ENCODE results near the gene UBE2H. TPM values are rescaled to one million over a fixed set of nuclear protein-coding genes. Genes with fewer than 3 reads are reported as not detected.

The UBE2H gene
- polyA plus RNA-seq, 1 donor (not counting 4 experiments of a cell fraction or from before 2014, with no cell fraction given) = 130 TPM

- FAIRE-seq (no peak), DNase-seq (ENCODE audit: low read depth, low spot score) (no peak)
- Histone ChIP-seq H3K27ac (ENCODE audit: control insufficient read depth, insufficient read depth, low read length) (no peak overlapping the region), H2AFZ (ENCODE audit: control insufficient read depth, low read length) (no peak overlapping the region), H3K79me2 (ENCODE audit: control insufficient read depth, insufficient read depth, low read length) (peaks cover 67% of the 10 kb centered on the region), H3K4me2 (ENCODE audit: control insufficient read depth, extremely low read depth, insufficient read depth, low read depth, low read length) (no peak overlapping the region), H3K36me3 (ENCODE audit: control insufficient read depth in 2 of 2, extremely low read depth in 1 of 2, insufficient read depth in 2 of 2, low read length in 2 of 2) (peaks cover 2 to 10% of the 10 kb centered on the region in 2 experiments), H3K9ac (ENCODE audit: control insufficient read depth, extremely low read depth, insufficient read depth, low read length) (no peak overlapping the region), H3K27me3 (ENCODE audit: control insufficient read depth, extremely low read depth, insufficient read depth, low read length) (no peaks in the 10 kb centered on the region), H3K9me3 (ENCODE audit: control insufficient read depth, low read depth, low read length) (no peaks in the 10 kb centered on the region), H4K20me1 (ENCODE audit: control insufficient read depth, extremely low read depth, insufficient read depth, low read length) (no peaks in the 10 kb centered on the region), H3K9me1 (ENCODE audit: control insufficient read depth, extremely low read depth, insufficient read depth, low read length) (peaks cover 3% of the 10 kb centered on the region), H3K4me1 (ENCODE audit: control insufficient read depth, extremely low read depth, insufficient read depth, low read length) (peaks cover 48% of the 10 kb centered on the region), H3K4me3 (ENCODE audit: control insufficient read depth in 2 of 3, extremely low read depth in 1 of 3, insufficient read depth in 2 of 3, low read depth in 1 of 3, low read length in 3 of 3) (no peak overlapping the region)
- dilution Hi-C loops (cut with MboI; ENCODE audit: extremely low pct_ligation_motif_present, low sequenced_read_pairs) = no loop called here
- TF ChIP-seq CTCF (optimal IDR thresholded peaks at IDR 0.05 in 1 of 3, IDR thresholded peaks at IDR 0.05 in 1 of 3, conservative IDR thresholded peaks at IDR 0.05 in 1 of 3; ENCODE audit: extremely low read depth in 1 of 3, insufficient read depth in 2 of 3, low read length in 3 of 3) (no peak), EZH2 (IDR thresholded peaks at IDR 0.05; ENCODE audit: low read length) (no peak)
Observed at GRCh38 chr7:129859183-129859582, 93.6 kb downstream of the UBE2H start.

- Histone ChIP-seq H3K9me1 (ENCODE audit: control insufficient read depth, extremely low read depth, insufficient read depth, low read length) (peaks cover 3% of the 10 kb centered on the region), H3K79me2 (ENCODE audit: control insufficient read depth, insufficient read depth, low read length) (peaks cover 61% of the 10 kb centered on the region), H3K9ac (ENCODE audit: control insufficient read depth, extremely low read depth, insufficient read depth, low read length) (no peak overlapping the region), H3K9me3 (ENCODE audit: control insufficient read depth, low read depth, low read length) (no peaks in the 10 kb centered on the region), H3K36me3 (ENCODE audit: control insufficient read depth in 2 of 2, extremely low read depth in 1 of 2, insufficient read depth in 2 of 2, low read length in 2 of 2) (peaks cover 2 to 10% of the 10 kb centered on the region in 2 experiments), H3K27me3 (ENCODE audit: control insufficient read depth, extremely low read depth, insufficient read depth, low read length) (no peaks in the 10 kb centered on the region), H3K4me3 (ENCODE audit: control insufficient read depth in 2 of 3, extremely low read depth in 1 of 3, insufficient read depth in 2 of 3, low read depth in 1 of 3, low read length in 3 of 3) (no peak overlapping the region), H3K4me1 (ENCODE audit: control insufficient read depth, extremely low read depth, insufficient read depth, low read length) (peaks cover 50% of the 10 kb centered on the region), H4K20me1 (ENCODE audit: control insufficient read depth, extremely low read depth, insufficient read depth, low read length) (no peaks in the 10 kb centered on the region), H2AFZ (ENCODE audit: control insufficient read depth, low read length) (no peak overlapping the region), H3K4me2 (ENCODE audit: control insufficient read depth, extremely low read depth, insufficient read depth, low read depth, low read length) (no peak overlapping the region), H3K27ac (ENCODE audit: control insufficient read depth, insufficient read depth, low read length) (no peak overlapping the region)
- no peak for FAIRE-seq
- no peak for DNase-seq (ENCODE audit: low read depth, low spot score)
- dilution Hi-C loops (cut with MboI; ENCODE audit: extremely low pct_ligation_motif_present, low sequenced_read_pairs) = no loop called here
- no peak for TF ChIP-seq CTCF (optimal IDR thresholded peaks at IDR 0.05 in 1 of 3, IDR thresholded peaks at IDR 0.05 in 1 of 3, conservative IDR thresholded peaks at IDR 0.05 in 1 of 3; ENCODE audit: extremely low read depth in 1 of 3, insufficient read depth in 2 of 3, low read length in 3 of 3)
- TF ChIP-seq EZH2 (IDR thresholded peaks at IDR 0.05; ENCODE audit: low read length) = no peak
Observed at GRCh38 chr7:129858490-129858889, 94.3 kb downstream of the UBE2H start.
